Spleen (tissue), 7 donors: Measurements from ENCODE around the gene SAMD7.

Source experiments
- CTCF ChIP-seq, 11 experiments: fragments of 200-600 bp in 7 of 11; fragments of 450-650 bp in 4 of 11; sonication (generic) in 4 of 11; IDR thresholded peaks in 8 of 11; conservative IDR thresholded peaks in 3 of 11; 1 replicate in 7 of 11; 2 replicates in 4 of 11; pipeline versions ENCODE4 v1.4.0 to v1.8.0; 2016 to 2021; ENCODE audit warnings: antibody characterized with exemption in 11 of 11, inconsistent platforms in 4 of 11, mild to moderate bottlenecking in 1 of 11
- POLR2A ChIP-seq, 3 donors: fragments of 450-650 bp; IDR thresholded peaks; one replicate each; pipeline ENCODE4 v1.5.1; 2017; ENCODE audit warnings: antibody characterized with exemption in 3 of 3, mild to moderate bottlenecking in 1 of 3
- POLR2AphosphoS5 ChIP-seq, 3 donors: sonication (generic); formaldehyde crosslinking; IDR thresholded peaks; one replicate each; pipeline ENCODE4 v1.5.1; 2017; ENCODE audit warnings: antibody characterized with exemption in 3 of 3
- donor health status: DM: no; HTN: no; CAD: no; lungs with moderate emphysema.
- donor health status: DM: no; HTN: no; CAD: no.
- donor health status: DM: no; HTN: no; CAD: no.

- no peak for TF ChIP-seq CTCF (IDR thresholded peaks at IDR 0.05 in 8 of 11, conservative IDR thresholded peaks at IDR 0.05 in 3 of 11)
- no peak for TF ChIP-seq POLR2A (IDR thresholded peaks at IDR 0.05)
- no peak for TF ChIP-seq POLR2AphosphoS5 (IDR thresholded peaks at IDR 0.05)
These were observed 2.0 kb downstream of the SAMD7 start for GRCh38 chr3:169913323-169913722.
